HepG2 (cell line): Measurements from ENCODE around the gene TBL2. TPM values are rescaled to one million over a fixed set of nuclear protein-coding genes. Genes with fewer than 3 reads are reported as not detected.

Source experiments
- ADNP ChIP-seq: sonication (generic); formaldehyde crosslinking; IDR thresholded peaks from 2 replicates; pipeline ENCODE4 v1.4.0; 2020; ENCODE audit warnings: missing genetic modification reagents
- CBX2 ChIP-seq, 2 experiments: fragments of 200-600 bp in 1 of 2; sonication (generic); formaldehyde crosslinking in 1 of 2; IDR thresholded peaks; 2 replicates each; pipeline versions ENCODE4 v1.7.0 to v1.8.1; 2018 to 2022; ENCODE audit warnings: low read depth in 2 of 2, low read length in 1 of 2, mild to moderate bottlenecking in 1 of 2, missing genetic modification reagents in 1 of 2
- ELF4 ChIP-seq: sonication (generic); formaldehyde crosslinking; IDR thresholded peaks from 2 replicates; pipeline ENCODE4 v1.5.0; 2020; ENCODE audit warnings: missing genetic modification reagents, mild to moderate bottlenecking, moderate library complexity, borderline replicate concordance
- FOXP1 ChIP-seq, 2 experiments: fragments of 450-650 bp in 1 of 2; IDR thresholded peaks; 2 replicates each; pipeline ENCODE4 v1.6.1; 2017 to 2018; ENCODE audit warnings: antibody characterized with exemption in 1 of 2
- HBP1 ChIP-seq: IDR thresholded peaks from 2 replicates; pipeline ENCODE4 v1.6.1; 2016; ENCODE audit warnings: low read depth, control low read depth
- HDAC6 ChIP-seq: fragments of 200-600 bp; sonication (generic); IDR thresholded peaks from 2 replicates; pipeline ENCODE4 v1.7.0; 2017; ENCODE audit warnings: mild to moderate bottlenecking, antibody characterized with exemption, low read length, low read depth
- HNRNPUL1 ChIP-seq: fragments of 200-400 bp; formaldehyde crosslinking; IDR thresholded peaks from 2 replicates; pipeline ENCODE4 v1.6.1; 2017; ENCODE audit warnings: low read depth, mild to moderate bottlenecking, low read length, moderate library complexity
- JUNB ChIP-seq: sonication (generic); formaldehyde crosslinking; IDR thresholded peaks from 2 replicates; pipeline ENCODE4 v1.8.0; 2022; ENCODE audit warnings: missing genetic modification reagents, mild to moderate bottlenecking, borderline replicate concordance
- JUND ChIP-seq: sonication (generic); formaldehyde crosslinking; IDR thresholded peaks from 2 replicates; pipeline ENCODE4 v1.8.0; 2022; ENCODE audit warnings: mild to moderate bottlenecking, missing genetic modification reagents
- KAT7 ChIP-seq: IDR thresholded peaks from 2 replicates; pipeline ENCODE4 v1.6.1; 2018; ENCODE audit warnings: borderline replicate concordance, missing compliant biosample characterization
- KLF13 ChIP-seq: sonication (generic); formaldehyde crosslinking; IDR thresholded peaks from 2 replicates; pipeline ENCODE4 v1.4.0; 2020; ENCODE audit warnings: mild to moderate bottlenecking, missing genetic modification reagents
- KLF15 ChIP-seq: sonication (generic); formaldehyde crosslinking; IDR thresholded peaks from 2 replicates; pipeline ENCODE4 v1.8.1; 2023; ENCODE audit warnings: borderline replicate concordance, mild to moderate bottlenecking, inconsistent platforms, missing genetic modification reagents, mixed read lengths
- MED13 ChIP-seq: sonication (generic); formaldehyde crosslinking; IDR thresholded peaks from 2 replicates; pipeline ENCODE4 v1.5.0; 2020; ENCODE audit warnings: missing genetic modification reagents
- MYC ChIP-seq: sonication (generic); formaldehyde crosslinking; IDR thresholded peaks from 2 replicates; pipeline ENCODE4 v1.9.0; 2021; ENCODE audit warnings: missing genetic modification reagents, borderline replicate concordance
- PLRG1 ChIP-seq: fragments of 450-650 bp; conservative IDR thresholded peaks from 2 replicates; pipeline ENCODE4 v1.6.1; 2016
- SSRP1 ChIP-seq: IDR thresholded peaks from 2 replicates; pipeline ENCODE4 v1.6.1; 2016; ENCODE audit warnings: control low read depth
- U2AF1 ChIP-seq: fragments of 200-400 bp; formaldehyde crosslinking; optimal IDR thresholded peaks from 2 replicates; pipeline ENCODE3; 2017; ENCODE audit warnings: mild to moderate bottlenecking, low read depth, low read length
- USF2 ChIP-seq, 2 experiments: sonication (generic) in 1 of 2; formaldehyde crosslinking in 1 of 2; IDR thresholded peaks; 2 replicates each; pipeline versions ENCODE4 v1.5.1 to v1.6.1; 2011 to 2020; ENCODE audit warnings: borderline replicate concordance in 1 of 2, low read depth in 1 of 2, low read length in 1 of 2, mild to moderate bottlenecking in 1 of 2, missing genetic modification reagents in 1 of 2, moderate library complexity in 1 of 2
- ZBTB39 ChIP-seq: sonication (generic); formaldehyde crosslinking; IDR thresholded peaks from 2 replicates; pipeline ENCODE4 v1.5.0; 2020; ENCODE audit warnings: missing genetic modification reagents
- ZFP41 ChIP-seq: sonication (generic); formaldehyde crosslinking; IDR thresholded peaks from 2 replicates; pipeline ENCODE4 v1.4.0; 2020; ENCODE audit warnings: mild to moderate bottlenecking, missing genetic modification reagents, borderline replicate concordance
- ZMAT3 ChIP-seq: sonication (generic); formaldehyde crosslinking; conservative IDR thresholded peaks from 2 replicates; pipeline ENCODE4 v1.7.0; 2021; ENCODE audit warnings: missing genetic modification reagents
- ZNF564 ChIP-seq: sonication (generic); formaldehyde crosslinking; IDR thresholded peaks from 2 replicates; pipeline ENCODE4 v1.8.1; 2023; ENCODE audit warnings: mild to moderate bottlenecking, missing genetic modification reagents
- ZNF7 ChIP-seq: IDR thresholded peaks from 2 replicates; pipeline ENCODE4 v1.6.1; 2016; ENCODE audit warnings: missing biosample characterization, missing genetic modification reagents
- ZSCAN22 ChIP-seq: sonication (generic); formaldehyde crosslinking; IDR thresholded peaks from 2 replicates; pipeline ENCODE4 v1.4.0; 2020; ENCODE audit warnings: mild to moderate bottlenecking, missing genetic modification reagents
- polyA plus RNA-seq, 8 experiments: library from polyadenylated mRNA; depleted of rRNA in 3 of 8; stranded (reverse) in 7 of 8; unstranded in 1 of 8; fragments of >200 nt; fragmentation: Illumina TruSeq in 4 of 8; extraction: Trizol in 4 of 8; gene quantifications; 2 replicates each; pipeline versions ENCODE4 v1.2.1 to v1.2.3, GENCODE V29; 2011 to 2016; ENCODE audit warnings: low read depth in 4 of 8, missing spikeins in 1 of 8, mixed read lengths in 1 of 8; ENCODE audit not compliant: insufficient read depth in 1 of 8
- total RNA-seq, 5 experiments: library from RNA; depleted of rRNA; stranded (reverse); fragments of >200 nt; fragmentation: Illumina TruSeq; extraction: Trizol; gene quantifications; 2 replicates each; pipeline ENCODE4 v1.2.3, GENCODE V29; 2016; ENCODE audit warnings: low read depth in 1 of 5

TBL2 gene
- total and polyA plus RNA-seq, 2 of the 13 experiments (the other 11 are each of a cell fraction or from before 2014, with no cell fraction given) = 43.4 to 47.2 TPM

GRCh38 chr7:73623798-73624668, 45.7 kb upstream of the TBL2 start, which contains the start of gene MLXIPL (continued):
- peak; percentile 69; the same call in 1 of the 2 replicates for TF ChIP-seq MYC (CRISPR knock-in tag)
- no peak for TF ChIP-seq KLF13 (CRISPR knock-in tag)
- TF ChIP-seq KAT7 = peak; percentile 88; the same call in 1 of the 2 replicates
- no peak; the same call in 1 of the 2 replicates for TF ChIP-seq MED13 (CRISPR knock-in tag)
- TF ChIP-seq HNRNPUL1 = no peak
- TF ChIP-seq ADNP = no peak
- no peak for TF ChIP-seq ZBTB39 (CRISPR knock-in tag)
- no peak for TF ChIP-seq U2AF1
- no peak for TF ChIP-seq FOXP1 (IDR thresholded peaks at IDR 0.05)
- TF ChIP-seq FOXP1 (CRISPR knock-in tag; IDR thresholded peaks at IDR 0.05) = no peak
- no peak for TF ChIP-seq ZNF7 (CRISPR knock-in tag)
- no peak for TF ChIP-seq ZSCAN22 (CRISPR knock-in tag)
- no peak for TF ChIP-seq KLF15 (CRISPR knock-in tag)
- no peak; the same call in 1 of the 2 replicates for TF ChIP-seq SSRP1 (CRISPR knock-in tag)
- TF ChIP-seq HDAC6 = no peak
- no peak; the same call in 1 of the 2 replicates for TF ChIP-seq ZNF564
- TF ChIP-seq USF2 (IDR thresholded peaks at IDR 0.05; ENCODE audit: low read depth, low read length) = no peak
- no peak for TF ChIP-seq USF2 (CRISPR knock-in tag; IDR thresholded peaks at IDR 0.05; ENCODE audit: borderline replicate concordance)
- no peak for TF ChIP-seq JUNB
- no peak for TF ChIP-seq ZFP41
- 0 out of 2 replicates have a peak, but pooled peaks have one; percentile 29 for TF ChIP-seq ZMAT3 (CRISPR knock-in tag)
- TF ChIP-seq JUND (CRISPR knock-in tag) = peak; percentile 48; the same call in 1 of the 2 replicates
- TF ChIP-seq CBX2 (IDR thresholded peaks at IDR 0.05; ENCODE audit: low read depth, low read length) = no peak
- TF ChIP-seq CBX2 (CRISPR knock-in tag; IDR thresholded peaks at IDR 0.05; ENCODE audit: low read depth) = 0 out of 2 replicates have a peak, but pooled peaks have one; percentile 41
- TF ChIP-seq HBP1 (CRISPR knock-in tag) = no peak
- no peak for TF ChIP-seq PLRG1
- TF ChIP-seq ELF4 (CRISPR knock-in tag) = 0 out of 2 replicates have a peak, but pooled peaks have one; percentile 12
